Colonic mucosa (tissue), 4 donors: Measurements from ENCODE around the gene LRRK2. TPM values are rescaled to one million over a fixed set of nuclear protein-coding genes. Genes with fewer than 3 reads are reported as not detected.

Experiments used
- DNase-seq: peaks from one replicate; pipeline ENCODE4 v3.0.0-alpha.2; 2020
- H3K27ac ChIP-seq: fragments of 200-600 bp; one replicate; pipeline ENCODE4 v1.8.0; 2021
- H3K27me3 ChIP-seq: fragments of 200-600 bp; one replicate; pipeline ENCODE4 v1.8.0; 2021
- H3K36me3 ChIP-seq: fragments of 200-600 bp; one replicate; pipeline ENCODE4 v1.8.0; 2021
- H3K4me1 ChIP-seq: fragments of 200-600 bp; one replicate; pipeline ENCODE4 v1.8.0; 2021; ENCODE audit warnings: mild to moderate bottlenecking
- H3K4me3 ChIP-seq: fragments of 200-600 bp; one replicate; pipeline ENCODE4 v1.8.0; 2021
- H3K9ac ChIP-seq, 2 donors: one replicate each; pipeline ENCODE4 v1.7.0; 2013; ENCODE audit warnings: control low read depth in 2 of 2, low read depth in 2 of 2, low read length in 2 of 2
- H3K9me3 ChIP-seq: fragments of 200-600 bp; one replicate; pipeline ENCODE4 v1.8.0; 2021
- CTCF ChIP-seq: fragments of 200-600 bp; IDR thresholded peaks from one replicate; pipeline ENCODE4 v1.8.0; 2022; ENCODE audit warnings: antibody characterized with exemption, mild to moderate bottlenecking
- intact Hi-C: fragments of 100-400 bp; cut with DNase I; formaldehyde crosslinking; loops from one replicate; pipeline ENCODE4 v1.14.1; 2022
- total RNA-seq, 2 donors: library from RNA; stranded (reverse); fragmentation: NEBNext Ultra II Directional in 1 of 2; extraction: Animal tissue kit (Norgen Biotek cat#: 25700) in 1 of 2; gene quantifications; one replicate each; pipeline ENCODE4 v1.2.1, GENCODE V29; 2021
- donor health status: healthy.
- donor health status: DM: no; HTN: no; CAD: no.
- donor health status: DM: no; HTN: no; CAD: no.

LRRK2 gene
- total RNA-seq, 2 donors from 2014 or later = 1.7 to 4.1 TPM

- Histone ChIP-seq H3K27ac (no peak overlapping the region), H3K4me3 (no peak overlapping the region), H3K36me3 (no peaks in the 10 kb centered on the region), H3K9ac (no peak overlapping the region), H3K27me3 (no peaks in the 10 kb centered on the region), H3K9me3 (no peaks in the 10 kb centered on the region), H3K4me1 (no peaks in the 10 kb centered on the region)
- DNase-seq = no peak
- no peak for TF ChIP-seq CTCF
- intact Hi-C loops = loop anchor here (10.0 kb wide), 1 partner anchor 169 kb away; no protein-coding TSS in a partner anchor
Observed at GRCh38 chr12:40324261-40324660, 99.5 kb downstream of the LRRK2 start.

GRCh38 chr12:40325349-40325960, 100.7 kb downstream of the LRRK2 start:
- Histone ChIP-seq H3K9me3 (no peaks in the 10 kb centered on the region), H3K9ac (no peak overlapping the region), H3K27me3 (no peaks in the 10 kb centered on the region), H3K27ac (no peak overlapping the region), H3K4me3 (no peak overlapping the region), H3K36me3 (no peaks in the 10 kb centered on the region), H3K4me1 (no peaks in the 10 kb centered on the region)
- DNase-seq = no peak
- intact Hi-C loops = loop anchor here (10.0 kb wide), 1 partner anchor 171 kb away; no protein-coding TSS in a partner anchor
- no peak for TF ChIP-seq CTCF

DNA sequence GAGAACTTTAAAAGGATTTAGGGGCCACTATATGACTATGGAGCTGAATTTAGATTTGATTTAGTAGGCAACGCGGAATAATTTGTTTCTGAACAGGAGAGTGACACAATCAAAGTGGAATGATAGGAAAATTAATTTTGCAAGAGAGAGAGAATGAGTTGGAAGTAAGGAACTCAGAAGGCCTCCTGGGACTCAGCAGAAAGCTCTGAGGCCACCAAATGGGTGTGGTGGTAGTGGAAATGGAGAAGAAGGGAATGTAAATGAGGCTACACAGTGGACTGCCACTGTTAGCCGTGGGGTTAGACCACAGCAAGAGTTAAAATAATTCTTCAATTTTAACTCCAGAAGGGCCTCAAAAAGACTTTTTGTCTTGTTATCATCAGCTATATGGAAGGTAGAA, 102.7 kb downstream of the LRRK2 start:
- intact Hi-C loops = loop anchor here (10.0 kb wide), 1 partner anchor 173 kb away; no protein-coding TSS in a partner anchor
- Histone ChIP-seq H3K4me3 (no peak overlapping the region), H3K27ac (no peak overlapping the region), H3K9me3 (no peaks in the 10 kb centered on the region), H3K9ac (no peak overlapping the region), H3K4me1 (no peaks in the 10 kb centered on the region), H3K36me3 (no peaks in the 10 kb centered on the region), H3K27me3 (no peaks in the 10 kb centered on the region)
- no peak for DNase-seq
- TF ChIP-seq CTCF = no peak

GRCh38 chr12:40330180-40330579, 105.4 kb downstream of the LRRK2 start:
- Histone ChIP-seq H3K36me3 (no peaks in the 10 kb centered on the region), H3K27me3 (no peaks in the 10 kb centered on the region), H3K4me1 (no peaks in the 10 kb centered on the region), H3K4me3 (no peak overlapping the region), H3K9me3 (no peaks in the 10 kb centered on the region), H3K27ac (no peak overlapping the region), H3K9ac (no peak overlapping the region)
- intact Hi-C loops = no loop called here
- no peak for TF ChIP-seq CTCF
- DNase-seq = no peak

DNA sequence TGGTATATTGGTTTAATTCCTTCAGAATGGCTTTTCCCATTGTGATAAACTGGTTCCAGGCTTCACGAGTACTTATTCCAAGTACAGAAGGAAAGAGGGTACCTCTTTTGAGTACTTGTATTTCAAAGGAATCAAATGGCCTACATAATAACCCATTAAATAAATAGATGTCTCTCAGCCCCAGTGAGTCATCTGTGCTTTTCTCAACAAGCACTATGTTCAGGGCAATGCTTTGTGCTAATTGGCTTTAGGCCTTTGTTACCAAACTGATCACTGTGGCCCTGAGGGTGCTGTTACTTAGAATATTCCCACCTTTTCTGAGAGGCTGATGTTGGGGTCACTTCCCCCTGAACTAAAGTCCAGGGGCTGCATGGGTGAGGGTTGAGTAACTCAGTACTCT, 107.1 kb downstream of the LRRK2 start:
- H3K4me1 ChIP-seq = no peaks in the 10 kb centered on the region
- intact Hi-C loops = no loop called here
- no peak for DNase-seq
- H3K36me3 ChIP-seq = no peaks in the 10 kb centered on the region
- no peaks in the 10 kb centered on the region for H3K27me3 ChIP-seq
- no peak overlapping the region for H3K4me3 ChIP-seq
- no peaks in the 10 kb centered on the region for H3K9me3 ChIP-seq
- no peak for TF ChIP-seq CTCF
- H3K27ac ChIP-seq = no peak overlapping the region
- no peak overlapping the region for H3K9ac ChIP-seq
